GM12878 (cell line): ENCODE data around the gene SERPINA9. TPM values are rescaled to one million over a fixed set of nuclear protein-coding genes. Genes with fewer than 3 reads are reported as not detected.

Experiments
- ATAC-seq: fragments of 200-7000 bp; cut with Tn5 transposase; 3 replicates; pipeline ENCODE4 v1.9.1; 2020; ENCODE audit warnings: mild to moderate bottlenecking, moderate library complexity
- BruUV-seq: library from RNA; stranded (reverse); fragments of 400-500 nt; replicated peaks from 2 replicates; lab custom pipeline; 2021; lab: Mats Ljungman, UMichigan
- CTCF ChIA-PET: fragments of 300-600 bp; sonication (Branson Sonifier 250); formaldehyde crosslinking; extraction: SDS; loops from one replicate; lab custom pipeline; 2021; ENCODE audit warnings: inconsistent platforms; lab: Yijun Ruan, JAX
- POLR2A ChIA-PET: fragments of 350-600 bp; formaldehyde crosslinking; extraction: SDS; loops from one replicate; lab custom pipeline; 2021; ENCODE audit warnings: inconsistent platforms; lab: Charles Lee
- RAD21 ChIA-PET: fragments of 300-600 bp; sonication (Branson Sonifier 250); formaldehyde crosslinking; loops from one replicate; lab custom pipeline; 2023; ENCODE audit warnings: antibody characterized with exemption; ENCODE audit not compliant: unreplicated experiment; lab: Charles Lee
- SMC1A ChIA-PET: fragments of 300-600 bp; sonication (Branson Sonifier 250); formaldehyde crosslinking; loops from one replicate; lab custom pipeline; 2023; ENCODE audit not compliant: unreplicated experiment, uncharacterized antibody; lab: Charles Lee
- DNase-seq: peaks from one replicate; pipeline ENCODE4 v3.0.0-alpha.2; 2011; ENCODE audit warnings: low read depth, low spot score
- FAIRE-seq: peaks from 3 replicates; lab custom pipeline; 2011; peaks lifted over from hg19 to GRCh38; lab: Jason Lieb, UNC
- H2AFZ ChIP-seq: 2 replicates; pipeline ENCODE4 v1.6.0; 2011; ENCODE audit warnings: low read depth, low read length, control low read depth; ENCODE audit not compliant: control insufficient read depth
- H3K27ac ChIP-seq: 2 replicates; pipeline ENCODE4 v1.5.1; 2011; ENCODE audit warnings: control low read depth; ENCODE audit not compliant: control insufficient read depth, insufficient read depth
- H3K27me3 ChIP-seq, 2 experiments: replicated peaks in 1 of 2; 2 replicates each; pipeline versions ENCODE4 v1.6.0 to v1.6.1; 2011; ENCODE audit warnings: low read length in 1 of 2; ENCODE audit not compliant: control insufficient read depth in 2 of 2, insufficient read depth in 2 of 2
- H3K36me3 ChIP-seq, 2 experiments: 2 replicates each; pipeline ENCODE4 v1.5.1; 2011; ENCODE audit warnings: low read length in 1 of 2; ENCODE audit not compliant: control insufficient read depth in 2 of 2, insufficient read depth in 2 of 2
- H3K4me1 ChIP-seq: 2 replicates; pipeline ENCODE4 v1.6.1; 2011; ENCODE audit warnings: mild to moderate bottlenecking, low read length, moderate library complexity, mixed read lengths; ENCODE audit not compliant: control insufficient read depth, insufficient read depth
- H3K4me2 ChIP-seq: 2 replicates; pipeline ENCODE4 v1.6.0; 2011; ENCODE audit warnings: control low read depth; ENCODE audit not compliant: control insufficient read depth, insufficient read depth
- H3K4me3 ChIP-seq: fragments of 200-600 bp; sonication (generic); 2 replicates; pipeline ENCODE4 v1.5.1; 2016
- H3K79me2 ChIP-seq: 2 replicates; pipeline ENCODE4 v1.6.0; 2011; ENCODE audit warnings: low read length; ENCODE audit not compliant: control insufficient read depth, insufficient read depth
- H3K9ac ChIP-seq: 2 replicates; pipeline ENCODE4 v1.8.0; 2011; ENCODE audit warnings: low read length, control low read depth, mixed read lengths; ENCODE audit not compliant: control insufficient read depth, insufficient read depth
- H3K9me3 ChIP-seq: replicated peaks from 3 replicates; pipeline ENCODE4 v1.5.1; 2011; ENCODE audit warnings: mild to moderate bottlenecking, low read length; ENCODE audit not compliant: control insufficient read depth, insufficient read depth
- H4K20me1 ChIP-seq: 2 replicates; pipeline ENCODE4 v1.6.0; 2011; ENCODE audit not compliant: control insufficient read depth, insufficient read depth
- BCLAF1 ChIP-seq: fragments of 450-650 bp; IDR thresholded peaks from 2 replicates; pipeline ENCODE4 v1.6.1; 2017; ENCODE audit warnings: antibody characterized with exemption, mild to moderate bottlenecking, moderate library complexity
- CEBPZ ChIP-seq: fragments of 150-350 bp; IDR thresholded peaks from 2 replicates; pipeline ENCODE4 v1.6.1; 2016; ENCODE audit warnings: low read depth, low read length
- ESRRA ChIP-seq: IDR thresholded peaks from 2 replicates; pipeline ENCODE4 v1.6.1; 2012; ENCODE audit warnings: mild to moderate bottlenecking, low read length, improper control_type of control experiment
- FOXK2 ChIP-seq: fragments of 450-650 bp; IDR thresholded peaks from 2 replicates; pipeline ENCODE4 v1.6.1; 2017; ENCODE audit warnings: mild to moderate bottlenecking, moderate library complexity
- IKZF1 ChIP-seq: fragments of 450-650 bp; conservative IDR thresholded peaks from 2 replicates; pipeline ENCODE4 v1.6.1; 2017; ENCODE audit warnings: antibody characterized with exemption, mild to moderate bottlenecking
- KAT2A ChIP-seq: conservative IDR thresholded peaks from 2 replicates; pipeline ENCODE4 v1.6.1; 2011; ENCODE audit warnings: low read depth, low read length; ENCODE audit not compliant: control insufficient read depth
- NKRF ChIP-seq: fragments of 450-650 bp; conservative IDR thresholded peaks from 2 replicates; pipeline ENCODE4 v1.6.1; 2017; ENCODE audit warnings: mild to moderate bottlenecking, moderate library complexity
- STAT1 ChIP-seq: fragments of 450-650 bp; conservative IDR thresholded peaks from 2 replicates; pipeline ENCODE4 v1.6.1; 2014; ENCODE audit warnings: antibody characterized with exemption, mild to moderate bottlenecking
- TCF7 ChIP-seq: IDR thresholded peaks from 2 replicates; pipeline ENCODE4 v1.6.1; 2014; ENCODE audit warnings: antibody characterized with exemption, borderline replicate concordance
- WRNIP1 ChIP-seq: IDR thresholded peaks from 2 replicates; pipeline ENCODE4 v1.6.1; 2011; ENCODE audit warnings: low read depth, low read length, improper control_type of control experiment, borderline replicate concordance
- ZBTB40 ChIP-seq: fragments of 450-650 bp; IDR thresholded peaks from 2 replicates; pipeline ENCODE4 v1.6.1; 2016; ENCODE audit warnings: mild to moderate bottlenecking, moderate library complexity, borderline replicate concordance
- ZNF384 ChIP-seq: IDR thresholded peaks from 2 replicates; pipeline ENCODE4 v1.6.1; 2012; ENCODE audit warnings: low read depth, mild to moderate bottlenecking, low read length, improper control_type of control experiment, borderline replicate concordance
- WGBS: methylation state at CpG from one replicate; pipeline ENCODE4 v1.1.6; 2016; ENCODE audit warnings: low lambda C conversion rate; ENCODE audit not compliant: insufficient replicate concordance, insufficient coverage; ENCODE audit errors: missing lambda C conversion rate; 5-methylcytosine and 5-hydroxymethylcytosine counted together
- in situ Hi-C: fragments of 300-500 bp; cut with MboI; formaldehyde crosslinking; loops from 9 replicates; pipeline ENCODE4 v1.14.3; 2018; ENCODE audit warnings: mixed read lengths
- intact Hi-C: fragments of 100-400 bp; cut with micrococcal nuclease; formaldehyde crosslinking; loops from one replicate; pipeline ENCODE4 v1.14.2; 2022; ENCODE audit not compliant: unreplicated experiment
- polyA plus RNA-seq, 11 experiments: library from polyadenylated mRNA; depleted of rRNA in 4 of 11; unstranded in 6 of 11; stranded (reverse) in 5 of 11; fragments of >200 nt; fragmentation: Nextera tagmentation in 4 of 11; fragmentation: Illumina TruSeq in 1 of 11; extraction: Ambion mirVana in 4 of 11; extraction: Trizol in 1 of 11; gene quantifications; 1 replicate in 1 of 11; 2 replicates in 10 of 11; pipeline versions ENCODE4 v1.2.1 to v1.2.3, GENCODE V29; 2011 to 2016; ENCODE audit warnings: inconsistent platforms in 2 of 11, missing spikeins in 2 of 11, low read depth in 1 of 11
- total RNA-seq, 4 experiments: library from RNA; depleted of rRNA in 3 of 4; stranded (reverse); fragments of >200 nt in 3 of 4; fragmentation: Illumina TruSeq in 1 of 4; extraction: Trizol in 1 of 4; gene quantifications; 2 replicates each; pipeline versions ENCODE4 v1.2.1 to v1.2.3, GENCODE V29; 2013 to 2021

Gene SERPINA9
- total and polyA plus RNA-seq, 10 of the 15 experiments (the other 5 are each of a cell fraction or from before 2014, with no cell fraction given): 0.05 TPM; not detected in 9

- ChIA-PET SMC1A (no interaction called here), RAD21 (no interaction called here), POLR2A (no interaction called here), CTCF (interaction anchor here (0.6 kb wide), 1 partner anchor 602 kb away, joined by 3 read pairs; no protein-coding TSS in a partner anchor)
- intact Hi-C loops: no loop called here
- Histone ChIP-seq H2AFZ (no peak overlapping the region), H3K27me3 (peaks cover 1 to 3% of the 10 kb centered on the region in 2 experiments; a peak in 1 of 4 replicates), H3K9ac (no peak overlapping the region), H3K4me2 (no peak overlapping the region), H3K4me3 (no peak overlapping the region), H3K27ac (no peak overlapping the region), H4K20me1 (no peaks in the 10 kb centered on the region), H3K79me2 (no peaks in the 10 kb centered on the region), H3K9me3 (no peaks in the 10 kb centered on the region; the same call in 2 of the 3 replicates), H3K4me1 (no peaks in the 10 kb centered on the region), H3K36me3 (no peaks in the 10 kb centered on the region)
- in situ Hi-C loops: no loop called here
- no TSS peak for BruUV-seq
- no peak for FAIRE-seq
- no peak for ATAC-seq
- DNase-seq: no peak
- WGBS: 0% methylated on average over 2 of the region's 2 CpGs
- TF ChIP-seq NKRF (no peak), STAT1 (no peak), ZNF384 (no peak), CEBPZ (no peak), KAT2A (no peak), FOXK2 (no peak), ESRRA (no peak), BCLAF1 (no peak), TCF7 (no peak), WRNIP1 (no peak), IKZF1 (no peak), ZBTB40 (no peak)
Measured at GRCh38 chr14:94470311-94470710, 5.7 kb downstream of the SERPINA9 start.
